Right ventricle myocardium inferior (tissue), 1 donor: Measurements from ENCODE around the gene THY1. TPM values are rescaled to one million over a fixed set of nuclear protein-coding genes. Genes with fewer than 3 reads are reported as not detected.
"Not testable (repeated sequence)": the region's sequence is repeated elsewhere in the genome, so short reads cannot be mapped to it uniquely, and the experiment has no call there.

Source experiments
- ATAC-seq: fragments of 200-7000 bp; cut with Tn5 transposase; one replicate; pipeline ENCODE4 v1.9.1; 2020; ENCODE audit warnings: mild to moderate bottlenecking, moderate library complexity
- DNase-seq: peaks from one replicate; pipeline ENCODE4 v3.0.0; 2021; ENCODE audit errors: missing footprints
- intact Hi-C: fragments of 100-400 bp; cut with DNase I; formaldehyde crosslinking; loops from one replicate; pipeline ENCODE4 v1.11.0; 2022
- total RNA-seq: library from RNA; stranded (reverse); fragmentation: NEBNext Ultra II Directional; extraction: Animal tissue kit (Norgen Biotek cat#: 25700); gene quantifications from one replicate; pipeline ENCODE4 v1.2.1, GENCODE V29; 2021
- donor health status: DM: no; HTN: yes; CAD: no; lungs with severe emphysema.

Gene THY1
- total RNA-seq, 1 donor from 2014 or later: 1.8 TPM

- intact Hi-C loops: no loop called here
- no peak for ATAC-seq
- DNase-seq: no peak
Observed at GRCh38 chr11:119421941-119422808, 797 bp downstream of the THY1 start.

- ATAC-seq (no peak), DNase-seq (no peak)
- intact Hi-C loops: no loop called here
Observed at GRCh38 chr11:119421351-119421750, 1.6 kb downstream of the THY1 start.

GRCh38 chr11:119420631-119421030 is 2.3 kb downstream of the THY1 start:
- intact Hi-C loops: no loop called here
- DNase-seq (no peak), ATAC-seq (no peak)

GRCh38 chr11:119419834-119420492 is 3.0 kb downstream of the THY1 start:
- DNase-seq: no peak
- no peak for ATAC-seq
- intact Hi-C loops: no loop called here

GRCh38 chr11:119419246-119419645 is 3.7 kb downstream of the THY1 start:
- ATAC-seq (no peak), DNase-seq (no peak)
- intact Hi-C loops: no loop called here

- no peak for ATAC-seq
Observed at GRCh38 chr11:119418759-119419158, 4.2 kb downstream of the THY1 start.

GRCh38 chr11:119417726-119418540 is 5.0 kb downstream of the THY1 start:
- intact Hi-C loops: no loop called here
- DNase-seq (no peak), ATAC-seq (no peak)

More at GRCh38 chr11:119418759-119419158, 4.2 kb downstream of the THY1 start:
- DNase-seq: no peak
- intact Hi-C loops: no loop called here

- intact Hi-C loops: no loop called here
- DNase-seq: no peak
- no peak for ATAC-seq
Observed at GRCh38 chr11:119416606-119417580, 6.1 kb downstream of the THY1 start.

- intact Hi-C loops: no loop called here
Observed at GRCh38 chr11:119415966-119416365, 7.0 kb downstream of the THY1 start.

GRCh38 chr11:119415517-119415916 is 7.5 kb downstream of the THY1 start:
- no peak for DNase-seq

More at GRCh38 chr11:119415966-119416365, 7.0 kb downstream of the THY1 start:
- no peak for DNase-seq
- no peak for ATAC-seq

GRCh38 chr11:119414734-119415133 is 8.2 kb downstream of the THY1 start:
- no peak for DNase-seq
- intact Hi-C loops: no loop called here
- ATAC-seq: no peak

More at GRCh38 chr11:119415517-119415916, 7.5 kb downstream of the THY1 start:
- ATAC-seq: no peak
- intact Hi-C loops: no loop called here

GRCh38 chr11:119414321-119414720 is 8.7 kb downstream of the THY1 start:
- DNase-seq: no peak
- ATAC-seq: no peak
- intact Hi-C loops: no loop called here

GRCh38 chr11:119412072-119412471 is 10.9 kb downstream of the THY1 start:
- ATAC-seq (no peak), DNase-seq (no peak)
- intact Hi-C loops: no loop called here

- intact Hi-C loops: no loop called here
- no peak for DNase-seq
- ATAC-seq: no peak
Observed at GRCh38 chr11:119410501-119410900, 12.5 kb downstream of the THY1 start.

GRCh38 chr11:119409731-119410130 is 13.2 kb downstream of the THY1 start:
- no peak for ATAC-seq
- DNase-seq: no peak
- intact Hi-C loops: no loop called here

- DNase-seq (no peak), ATAC-seq (no peak)
- intact Hi-C loops: no loop called here
Observed at GRCh38 chr11:119406005-119406404, 17.0 kb downstream of the THY1 start.

GRCh38 chr11:119405448-119405847 is 17.5 kb downstream of the THY1 start:
- ATAC-seq, DNase-seq, intact Hi-C loops: not testable (repeated sequence)

GRCh38 chr11:119404872-119405271 is 18.1 kb downstream of the THY1 start:
- intact Hi-C loops: no loop called here
- ATAC-seq: no peak
- no peak for DNase-seq
